Heart left ventricle (tissue), 16 donors: ENCODE results near the gene SUSD2. TPM values are rescaled to one million over a fixed set of nuclear protein-coding genes. Genes with fewer than 3 reads are reported as not detected.
A peak's percentile ranks its signal among the peaks of the same experiment; 100 is the strongest.

Experiments used
- ATAC-seq, 4 donors: fragments of 200-7000 bp; cut with Tn5 transposase; one replicate each; pipeline ENCODE4 v1.9.1; 2020 to 2022; ENCODE audit warnings: moderate library complexity in 4 of 4, mild to moderate bottlenecking in 3 of 4, moderate number of reproducible peaks in 1 of 4
- DNase-seq, 5 donors: peaks; one replicate each; pipeline ENCODE4 v3.0.0-alpha.2; 2020
- H3K27ac ChIP-seq, 12 donors: fragments of 200-600 bp; sonication (generic) in 4 of 12; one replicate each; pipeline versions ENCODE4 v1.5.0 to v1.8.0; 2016 to 2022; ENCODE audit warnings: mild to moderate bottlenecking in 2 of 12
- H3K27me3 ChIP-seq, 9 donors: fragments of 200-600 bp; sonication (generic) in 2 of 9; one replicate each; pipeline versions ENCODE4 v1.5.1 to v1.8.0; 2016 to 2022; ENCODE audit warnings: mild to moderate bottlenecking in 3 of 9
- H3K36me3 ChIP-seq, 9 donors: fragments of 200-600 bp; sonication (generic) in 2 of 9; one replicate each; pipeline versions ENCODE4 v1.5.0 to v1.8.0; 2018 to 2022; ENCODE audit warnings: mild to moderate bottlenecking in 2 of 9
- H3K4me1 ChIP-seq, 12 donors: fragments of 200-600 bp; sonication (generic) in 4 of 12; one replicate each; pipeline versions ENCODE4 v1.5.0 to v1.8.0; 2016 to 2022; ENCODE audit warnings: mild to moderate bottlenecking in 3 of 12
- H3K4me3 ChIP-seq, 12 donors: fragments of 200-600 bp; sonication (generic) in 4 of 12; one replicate each; pipeline versions ENCODE4 v1.5.0 to v1.8.0; 2017 to 2022; ENCODE audit warnings: mild to moderate bottlenecking in 9 of 12, moderate library complexity in 4 of 12
- H3K9me3 ChIP-seq, 12 donors: fragments of 200-600 bp; sonication (generic) in 4 of 12; one replicate each; pipeline versions ENCODE4 v1.5.0 to v1.8.0; 2016 to 2022; ENCODE audit warnings: mild to moderate bottlenecking in 1 of 12
- POLR2A ChIP-seq, 2 donors: fragments of 450-650 bp; IDR thresholded peaks; one replicate each; pipeline ENCODE4 v1.6.1; 2017; ENCODE audit warnings: antibody characterized with exemption in 2 of 2, mild to moderate bottlenecking in 2 of 2, moderate library complexity in 2 of 2
- whole genome bisulfite sequencing, 4 donors: extraction: QIAGEN DNeasy Blood & Tissue Kit in 2 of 4; methylation state at CpG; one replicate each; pipeline versions ENCODE4 v1.1.5 to v1.1.7; 2013 to 2018; 5-methylcytosine and 5-hydroxymethylcytosine counted together
- intact Hi-C, 10 donors: fragments of 100-400 bp; cut with DNase I; formaldehyde crosslinking; loops; one replicate each; pipeline versions ENCODE4 v1.11.1 to v1.14.2; 2022
- polyA plus RNA-seq, 2 donors: library from polyadenylated mRNA; stranded (reverse); fragments of 200-250 nt; gene quantifications; one replicate each; pipeline ENCODE4 v1.2.3, GENCODE V29; 2013
- total RNA-seq, 9 donors: library from RNA; depleted of rRNA in 2 of 9; stranded (reverse); fragments of >200 nt in 2 of 9; fragmentation: NEBNext Ultra II Directional in 3 of 9; extraction: Animal tissue kit (Norgen Biotek cat#: 25700) in 3 of 9; gene quantifications; one replicate each; pipeline versions ENCODE4 v1.1.0 to v1.2.4, GENCODE V29; 2016 to 2023
- TF ChIP-seq, protein P1 (sequence below), 12 donors: fragments of 200-600 bp; sonication (generic) in 4 of 12; IDR thresholded peaks; one replicate each; pipeline versions ENCODE4 v1.5.0 to v1.8.0; 2018 to 2022; ENCODE audit warnings: antibody characterized with exemption in 12 of 12, mild to moderate bottlenecking in 5 of 12
- donor health status: ischemic (EF 13 %, LVEDD 7.1; RV severe dilation, severe dysfunction).
- donor health status: healthy with polysubstance abuse.
- donor health status: DM: no; HTN: yes; CAD: no.
- donor health status: DM: no; HTN: no; CAD: no.
- donor health status: ischemic (EF 25% LVEDD 6.9; RV normal size, moderate dysfunction).
- donor health status: ischemic (EF 25% LVEDD 5.7; RV mildly dilated, moderate dysfunction).
- donor health status: healthy.
- donor health status: DM: yes; HTN: yes; CAD: no.
- donor health status: ischemic (EF 35%, LVEDD 5.7; RV mildly dilated, moderate dysfunction).
- donor health status: nonischemic (EF 11% LVEDD 7.7; RV severe dilation, severe dysfunction).
- donor health status: DM: yes; HTN: yes; CAD: no.
- donor health status: PGD.
- donor health status: ischemic (EF 29% LVEDD 5.4; RV normal size, mild dysfunction).
- donor health status: nonischemic (EF 23%, LVEDD 6.1; RV moderate dilation, normal function).

Gene SUSD2
- total and polyA plus RNA-seq, 11 donors: 1.5 to 12.6 (median 2.7) TPM

DNA sequence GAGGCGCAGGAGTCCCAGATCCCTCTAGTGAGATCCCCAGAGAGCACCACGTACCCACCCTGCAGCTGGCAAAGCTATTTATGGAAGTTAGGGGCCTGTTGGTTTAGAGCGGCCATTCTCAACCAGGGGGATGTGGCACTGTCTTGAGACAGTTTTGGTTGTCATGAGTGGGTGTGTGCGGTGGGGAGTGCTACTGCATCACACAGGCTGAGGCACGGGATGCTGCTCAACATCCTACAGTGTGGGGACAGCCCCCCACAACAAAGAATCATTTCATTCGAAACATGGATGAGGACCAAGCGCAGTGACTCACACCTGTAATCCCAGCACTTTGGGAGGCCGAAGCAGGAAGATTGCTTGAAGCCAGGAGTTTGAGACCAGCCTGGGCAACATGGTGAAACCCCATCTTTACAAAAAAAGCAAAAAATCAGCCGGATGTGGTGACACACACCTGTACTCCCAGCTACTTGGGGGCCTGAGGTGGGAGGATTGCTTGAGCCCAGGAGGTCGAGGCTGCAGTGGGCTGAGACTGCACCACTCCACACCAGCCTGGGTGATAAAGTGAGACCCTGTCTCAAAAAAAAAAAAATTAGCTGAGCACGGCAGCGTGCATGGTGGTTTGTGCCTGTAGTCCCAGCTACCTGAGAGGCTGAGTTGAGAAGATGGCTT lies 35.4 kb downstream of the SUSD2 start:
- TF ChIP-seq, protein P1, sequence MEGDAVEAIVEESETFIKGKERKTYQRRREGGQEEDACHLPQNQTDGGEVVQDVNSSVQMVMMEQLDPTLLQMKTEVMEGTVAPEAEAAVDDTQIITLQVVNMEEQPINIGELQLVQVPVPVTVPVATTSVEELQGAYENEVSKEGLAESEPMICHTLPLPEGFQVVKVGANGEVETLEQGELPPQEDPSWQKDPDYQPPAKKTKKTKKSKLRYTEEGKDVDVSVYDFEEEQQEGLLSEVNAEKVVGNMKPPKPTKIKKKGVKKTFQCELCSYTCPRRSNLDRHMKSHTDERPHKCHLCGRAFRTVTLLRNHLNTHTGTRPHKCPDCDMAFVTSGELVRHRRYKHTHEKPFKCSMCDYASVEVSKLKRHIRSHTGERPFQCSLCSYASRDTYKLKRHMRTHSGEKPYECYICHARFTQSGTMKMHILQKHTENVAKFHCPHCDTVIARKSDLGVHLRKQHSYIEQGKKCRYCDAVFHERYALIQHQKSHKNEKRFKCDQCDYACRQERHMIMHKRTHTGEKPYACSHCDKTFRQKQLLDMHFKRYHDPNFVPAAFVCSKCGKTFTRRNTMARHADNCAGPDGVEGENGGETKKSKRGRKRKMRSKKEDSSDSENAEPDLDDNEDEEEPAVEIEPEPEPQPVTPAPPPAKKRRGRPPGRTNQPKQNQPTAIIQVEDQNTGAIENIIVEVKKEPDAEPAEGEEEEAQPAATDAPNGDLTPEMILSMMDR (IDR thresholded peaks at IDR 0.05): no peak
- TF ChIP-seq POLR2A (IDR thresholded peaks at IDR 0.05): no peak

GRCh38 chr22:24217384-24217783 lies 36.1 kb downstream of the SUSD2 start:
- Histone ChIP-seq H3K4me3 (no peak overlapping the region), H3K36me3 (peaks cover 0 to 26% (median 4%) of the 10 kb centered on the region in 9 donors), H3K27me3 (no peaks in the 10 kb centered on the region), H3K27ac (no peak overlapping the region), H3K9me3 (no peaks in the 10 kb centered on the region), H3K4me1 (no peaks in the 10 kb centered on the region)
- TF ChIP-seq, protein P1 (IDR thresholded peaks at IDR 0.05): no peak
- TF ChIP-seq POLR2A (IDR thresholded peaks at IDR 0.05): no peak
- ATAC-seq (no peak), DNase-seq (no peak)
- 69 to 77% (median 77%) methylated on average over 3 of the region's 3 CpGs for WGBS, 4 donors
- intact Hi-C loops: no loop called here

More for the DNA sequence above, 35.4 kb downstream of the SUSD2 start:
- Histone ChIP-seq H3K9me3 (no peaks in the 10 kb centered on the region), H3K4me3 (no peak overlapping the region), H3K27ac (no peak overlapping the region), H3K27me3 (no peaks in the 10 kb centered on the region), H3K36me3 (peaks cover 0 to 26% (median 4%) of the 10 kb centered on the region in 9 donors), H3K4me1 (no peaks in the 10 kb centered on the region)
- 89 to 94% (median 92%) methylated on average over 12 of the region's 12 CpGs for WGBS, 4 donors
- ATAC-seq: no peak
- intact Hi-C loops: no loop called here
- no peak for DNase-seq

DNA sequence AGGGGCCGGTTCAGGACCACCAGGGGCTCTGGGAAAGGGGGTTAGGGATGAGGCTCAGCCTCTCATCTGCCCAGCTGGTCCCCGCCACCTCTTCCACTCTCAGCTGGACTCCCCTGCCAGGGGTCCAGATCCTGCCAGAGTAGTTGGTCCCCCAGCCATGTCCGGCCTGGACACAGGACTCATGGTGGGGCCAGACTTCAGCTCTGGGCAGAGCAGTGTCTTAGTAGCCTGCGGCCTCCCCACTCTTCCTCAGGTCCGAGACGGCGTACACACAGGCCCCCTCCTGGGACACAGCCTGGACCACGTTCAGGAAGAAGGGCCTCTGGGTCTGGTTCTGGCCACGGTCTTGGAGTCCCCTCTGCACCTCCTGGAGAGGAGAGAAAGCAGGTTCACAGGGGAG lies 38.5 kb downstream of the SUSD2 start:
- no peak for DNase-seq
- no peaks in the 10 kb centered on the region for H3K27me3 ChIP-seq
- H3K4me3 ChIP-seq: no peak overlapping the region
- WGBS, 4 donors: 82 to 98% (median 91%) methylated on average over 7 to 9 of the region's 9 CpGs
- no peak for ATAC-seq
- H3K27ac ChIP-seq: peak overlapping the region in 2 of 12 donors; percentile 26 to 42
- intact Hi-C loops: loop anchor here in 1 of 10 donors (1.0 kb wide), 1 partner anchor 9 kb away; no protein-coding TSS in a partner anchor
- TF ChIP-seq, protein P1 (IDR thresholded peaks at IDR 0.05): no peak
- TF ChIP-seq POLR2A (IDR thresholded peaks at IDR 0.05): no peak
- H3K4me1 ChIP-seq: no peaks in the 10 kb centered on the region
- H3K36me3 ChIP-seq: peaks cover 0 to 29% (median 8%) of the 10 kb centered on the region in 9 donors
- peaks cover 0 to 11% (median 3%) of the 10 kb centered on the region in 12 donors for H3K9me3 ChIP-seq

DNA sequence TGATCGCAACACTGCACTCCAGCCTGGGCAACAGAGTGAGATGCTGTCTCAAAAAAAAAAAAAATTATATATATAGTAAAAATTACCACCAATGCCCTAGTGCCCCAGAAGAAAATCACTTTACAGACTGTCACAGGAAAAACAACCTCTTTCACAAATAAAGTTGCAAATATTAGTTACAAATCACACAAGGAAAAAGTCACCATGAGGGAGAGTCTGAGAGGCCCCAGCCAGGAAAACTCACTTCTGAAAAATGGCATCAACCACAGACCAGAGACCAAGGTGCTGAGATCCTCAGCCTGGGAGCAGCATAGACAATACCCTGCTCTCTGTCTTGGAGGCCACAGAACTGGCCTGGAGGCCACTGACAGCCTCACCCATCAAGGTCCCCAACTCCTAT lies 43.2 kb downstream of the SUSD2 start:
- H3K9me3 ChIP-seq: peaks cover 0 to 15% (median 9%) of the 10 kb centered on the region in 12 donors
- intact Hi-C loops: no loop called here
- DNase-seq: no peak
- no peak for ATAC-seq
- H3K4me1 ChIP-seq: no peaks in the 10 kb centered on the region
- H3K36me3 ChIP-seq: peaks cover 0 to 51% (median 9%) of the 10 kb centered on the region in 9 donors
- TF ChIP-seq, protein P1 (IDR thresholded peaks at IDR 0.05): no peak
- no peak for TF ChIP-seq POLR2A (IDR thresholded peaks at IDR 0.05)
- H3K4me3 ChIP-seq: no peak overlapping the region
- no peak overlapping the region for H3K27ac ChIP-seq
- no peaks in the 10 kb centered on the region for H3K27me3 ChIP-seq
- WGBS, 4 donors: 94 to 100% (median 99%) methylated on average over 1 of the region's 1 CpG
